Activated T-cell treated with anti-CD3 and anti-CD28 coated beads, Interleukin-2, amount 50 U/mL, for 48 hours (primary cell): ENCODE measurements around the gene TFB1M.

ENCODE experiments used
- DNase-seq, 2 experiments: peaks; one replicate each; pipeline ENCODE4 v3.0.0-alpha.2; 2020

Gene TFB1M

DNA sequence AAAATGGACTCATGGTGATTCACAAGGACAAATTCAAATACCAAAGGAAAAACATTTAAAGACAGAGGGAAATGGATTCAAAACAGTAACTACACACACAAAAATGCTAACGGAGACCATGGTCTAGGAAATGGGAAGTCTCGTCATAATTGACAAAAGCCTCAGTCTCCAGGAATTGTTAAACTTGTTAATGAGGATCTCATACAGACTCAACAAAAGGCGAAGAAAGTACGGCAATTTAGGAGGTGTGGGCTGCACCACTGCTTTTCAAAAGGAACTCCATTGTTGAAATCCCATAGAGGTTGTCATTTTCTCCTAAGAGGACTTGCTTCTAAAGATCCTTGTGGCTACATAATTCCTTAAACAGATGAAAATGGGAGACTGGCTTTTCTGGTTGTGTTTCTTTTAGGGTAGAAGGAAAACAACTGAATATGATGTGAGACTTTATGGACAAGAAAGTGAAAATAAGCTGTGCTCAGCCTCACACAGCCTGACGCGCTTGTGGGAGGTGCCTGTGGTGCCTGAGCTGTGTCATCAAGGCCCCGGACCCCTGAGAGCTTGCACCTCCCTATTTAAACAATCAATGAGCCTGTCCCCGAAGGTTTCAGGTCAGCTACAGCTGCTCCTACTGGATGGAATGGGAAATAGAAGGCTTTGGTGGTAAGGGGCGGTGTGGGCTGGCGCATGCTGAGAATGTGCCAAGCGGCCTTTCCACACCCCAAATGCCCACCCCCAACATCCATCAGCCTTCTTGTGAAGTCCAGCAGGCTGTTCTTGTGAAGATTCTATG lies 53.0 kb downstream of the TFB1M start:
- no peak for DNase-seq

DNA sequence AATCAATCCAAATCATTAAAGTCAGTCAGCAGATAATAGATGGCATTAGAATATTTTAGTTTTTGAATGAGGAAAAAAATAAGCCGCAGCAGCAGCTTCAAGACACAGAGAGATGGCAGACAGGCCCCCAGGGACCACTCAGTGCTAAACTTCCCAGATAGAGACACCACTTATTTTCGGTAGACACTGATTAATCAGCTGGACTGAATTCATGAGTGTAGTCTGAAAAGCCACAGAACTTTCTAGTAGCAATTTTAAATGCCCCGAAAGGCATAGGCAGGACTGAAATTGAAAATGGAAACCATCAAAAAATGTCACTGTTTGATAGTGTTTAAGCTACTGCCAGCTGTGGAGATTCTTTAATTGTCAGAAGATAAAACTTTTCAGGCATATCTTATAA lies 53.6 kb downstream of the TFB1M start:
- no peak for DNase-seq

GRCh38 chr6:155259897-155260296 lies 54.4 kb downstream of the TFB1M start:
- no peak for DNase-seq

DNA sequence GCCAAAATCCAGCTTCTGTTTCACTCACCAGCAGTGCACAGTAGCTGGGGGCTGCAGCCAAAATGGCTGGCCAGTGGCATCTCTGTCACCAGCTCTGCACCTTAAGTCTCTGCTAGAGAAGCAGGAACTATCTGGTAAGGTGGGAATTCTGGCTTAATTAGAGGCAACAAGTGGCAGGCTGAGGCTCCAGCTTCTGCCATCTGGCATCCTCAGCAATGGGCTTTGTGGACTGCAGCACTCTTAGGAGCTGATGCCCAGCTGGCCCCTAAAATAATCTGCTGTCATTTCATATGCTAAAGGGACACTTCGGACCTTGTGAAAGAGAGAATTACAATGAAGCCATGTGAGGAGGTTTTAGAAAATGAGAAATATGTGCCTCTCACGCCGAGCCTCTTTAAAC lies 55.1 kb downstream of the TFB1M start:
- no peak for DNase-seq

DNA sequence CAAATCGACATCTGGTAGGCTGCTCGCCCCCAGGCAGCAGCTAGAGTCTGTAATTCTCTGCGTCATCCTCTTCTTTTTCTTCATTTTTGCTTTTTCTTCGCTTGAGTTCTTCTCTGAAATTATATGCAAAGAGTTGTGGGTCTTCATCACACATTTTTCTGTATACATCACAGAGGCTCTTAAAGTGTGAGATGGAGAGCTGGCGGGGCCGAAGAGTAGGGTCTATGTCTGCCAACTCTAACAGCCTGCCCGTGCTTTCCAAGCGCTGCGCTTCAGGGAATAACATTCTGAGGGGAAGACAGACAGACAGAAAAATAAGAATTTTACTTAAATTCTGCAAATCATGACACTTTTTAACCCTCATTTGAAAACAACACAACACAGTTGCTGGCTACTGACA lies 56.5 kb downstream of the TFB1M start:
- DNase-seq = no peak

- no peak for DNase-seq
Measured at GRCh38 chr6:155256122-155256795, 58.0 kb downstream of the TFB1M start.

GRCh38 chr6:155254139-155254538 lies 60.1 kb downstream of the TFB1M start:
- no peak for DNase-seq

GRCh38 chr6:155253337-155253736 lies 60.9 kb downstream of the TFB1M start:
- DNase-seq = no peak

DNA sequence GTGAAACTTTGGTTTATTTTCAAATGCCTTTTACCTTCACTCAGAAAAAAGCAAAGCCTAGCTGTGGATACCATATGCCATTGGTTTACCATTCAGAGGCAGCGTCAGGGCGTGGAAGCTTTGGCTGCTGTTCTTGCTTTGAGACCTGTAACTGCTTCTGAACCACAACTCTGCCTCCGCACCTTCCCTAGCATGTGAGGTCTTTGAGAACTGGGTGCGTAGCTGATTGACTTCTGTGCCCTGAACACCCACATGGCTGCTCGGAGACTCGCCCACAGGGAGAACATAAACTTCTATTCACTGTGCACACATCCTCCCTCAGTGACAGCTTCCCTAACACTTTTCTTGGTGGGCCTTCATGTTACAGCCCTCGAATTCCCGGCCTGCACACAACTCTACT lies 61.7 kb downstream of the TFB1M start:
- no peak for DNase-seq

DNA sequence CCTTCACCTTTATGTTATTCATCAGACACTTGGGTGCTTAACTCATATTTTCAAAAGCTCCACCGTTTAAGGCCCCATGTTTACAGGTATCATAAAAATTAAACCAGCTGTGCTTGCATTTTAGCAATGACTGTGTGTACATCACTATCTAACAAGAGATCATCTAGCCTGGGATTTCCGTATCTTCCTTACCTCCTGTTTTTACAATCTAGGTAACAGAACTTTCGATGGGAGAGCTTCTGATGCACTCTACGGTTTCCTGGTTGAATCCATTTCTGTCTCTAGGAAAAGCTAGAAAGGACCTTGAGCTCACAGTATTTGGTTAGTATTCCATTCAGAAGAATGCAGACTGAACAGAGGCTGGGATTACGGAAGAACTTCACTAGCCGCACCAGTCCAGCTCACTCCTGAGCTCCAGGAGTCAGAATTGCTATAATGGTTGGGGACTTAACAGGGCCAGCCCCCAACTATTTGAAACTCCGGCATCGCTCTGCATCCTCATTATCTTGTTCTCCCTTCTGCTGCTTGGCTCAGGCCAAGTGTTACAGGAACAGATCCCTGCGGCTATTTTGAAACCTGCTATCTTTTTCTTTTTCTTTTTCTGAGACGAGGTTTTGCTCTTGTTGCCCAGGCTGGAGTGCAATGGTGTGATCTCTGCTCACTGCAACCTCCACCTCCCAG lies 63.4 kb downstream of the TFB1M start:
- DNase-seq = no peak

GRCh38 chr6:155248008-155249001 lies 66.0 kb downstream of the TFB1M start:
- peak; percentile 31 to 42 for DNase-seq

DNA sequence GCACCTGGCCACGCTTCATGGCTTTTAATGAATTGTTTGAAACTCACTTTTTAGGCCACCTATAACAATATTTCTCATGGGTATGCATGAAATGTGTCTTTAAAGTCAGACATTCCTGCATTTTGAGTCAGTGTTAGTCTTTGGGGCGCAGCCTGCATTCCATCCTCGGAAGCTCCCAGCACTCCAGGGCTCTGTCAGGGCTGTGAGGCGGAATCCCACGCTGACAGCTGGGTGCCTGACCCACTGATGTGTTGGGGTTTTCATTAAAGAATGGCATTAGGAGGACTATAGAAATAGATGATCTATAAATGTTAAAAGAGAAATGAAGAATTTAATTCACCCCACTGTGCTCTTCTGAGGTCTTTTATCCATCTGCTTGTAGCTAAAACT lies 66.7 kb downstream of the TFB1M start:
- DNase-seq = no peak

DNA sequence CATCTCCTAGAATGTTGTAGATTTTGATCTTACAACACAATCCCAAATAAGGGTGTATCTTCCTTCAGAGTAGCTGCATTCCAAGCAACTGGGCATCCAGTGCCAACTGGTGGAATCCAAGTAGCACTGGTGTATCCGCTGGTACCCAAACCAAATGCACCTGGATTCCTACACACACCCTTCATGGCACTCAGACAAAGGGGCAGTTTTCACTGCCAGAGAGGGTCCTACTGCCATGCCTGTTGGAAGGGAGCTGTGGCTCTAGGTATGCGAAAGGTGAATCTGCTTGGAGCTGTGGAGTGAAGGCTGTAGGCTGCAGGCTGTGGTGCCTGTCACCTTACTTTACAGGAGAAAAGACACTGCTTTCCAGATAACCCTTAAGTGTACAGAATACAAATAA lies 67.5 kb downstream of the TFB1M start:
- no peak for DNase-seq

DNA sequence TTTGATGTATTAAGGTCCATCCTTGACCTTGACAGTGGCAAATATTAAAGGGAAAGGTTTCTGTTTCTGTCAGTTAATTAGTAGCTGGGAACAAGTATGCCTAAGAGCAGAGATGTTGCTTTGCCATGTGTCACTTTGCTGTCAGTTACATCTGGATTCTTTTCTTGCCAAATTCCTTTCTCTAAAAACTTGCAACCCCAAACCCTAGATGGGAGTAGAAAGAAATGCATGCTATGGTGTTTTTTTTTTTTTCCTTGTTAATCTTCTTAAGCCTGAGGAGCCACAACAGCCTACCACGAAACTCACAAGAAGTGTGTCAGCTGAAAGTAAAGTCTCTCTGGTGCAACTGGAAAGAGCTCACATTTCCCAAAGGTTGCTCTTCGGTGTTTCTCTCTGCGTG lies 68.5 kb downstream of the TFB1M start:
- DNase-seq = no peak

DNA sequence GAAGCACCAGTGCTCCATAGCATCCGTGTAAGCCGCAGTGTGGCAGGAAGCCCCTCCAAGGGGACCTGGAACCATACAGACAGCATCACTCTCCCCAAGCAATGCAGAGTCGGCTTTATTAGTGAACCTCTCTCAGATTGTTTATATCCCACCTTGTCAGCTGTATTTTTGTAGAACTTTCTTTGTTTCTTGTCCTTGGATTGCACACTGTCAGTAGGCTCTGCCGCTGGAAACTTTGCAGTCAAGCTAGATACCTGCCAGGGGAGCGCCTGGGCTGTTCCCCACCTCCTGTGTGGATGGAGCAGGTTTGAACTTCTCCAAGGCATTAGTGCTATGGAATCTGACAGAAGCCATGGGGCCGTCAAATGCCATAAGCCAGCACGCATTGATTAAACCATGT lies 69.1 kb downstream of the TFB1M start:
- no peak for DNase-seq

- DNase-seq = no peak
Measured at GRCh38 chr6:155244434-155244833, 69.8 kb downstream of the TFB1M start.

- no peak for DNase-seq
Measured at GRCh38 chr6:155241966-155242365, 72.3 kb downstream of the TFB1M start.

GRCh38 chr6:155240905-155241600 lies 73.2 kb downstream of the TFB1M start:
- DNase-seq = no peak

DNA sequence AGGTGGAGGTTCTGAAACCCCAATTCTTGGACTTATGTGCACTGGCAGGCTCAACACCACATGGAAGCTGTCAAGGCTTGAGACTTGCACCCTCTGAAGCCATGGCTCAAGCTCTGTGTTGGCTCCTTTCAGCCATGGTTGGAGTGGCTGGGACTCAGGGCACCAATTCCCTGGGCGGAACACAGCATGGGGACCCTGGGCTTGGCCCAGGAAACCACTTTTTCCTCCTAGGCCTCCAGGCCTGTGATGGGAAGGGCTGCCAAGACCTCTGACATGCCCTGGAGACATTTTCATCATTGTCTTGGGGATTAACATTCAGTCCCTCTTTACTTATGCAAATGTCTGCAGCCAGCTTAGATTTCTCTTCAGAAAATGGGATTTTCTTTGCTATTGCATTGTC lies 76.7 kb downstream of the TFB1M start:
- no peak for DNase-seq

GRCh38 chr6:155235087-155235486 lies 79.2 kb downstream of the TFB1M start:
- DNase-seq = no peak

DNA sequence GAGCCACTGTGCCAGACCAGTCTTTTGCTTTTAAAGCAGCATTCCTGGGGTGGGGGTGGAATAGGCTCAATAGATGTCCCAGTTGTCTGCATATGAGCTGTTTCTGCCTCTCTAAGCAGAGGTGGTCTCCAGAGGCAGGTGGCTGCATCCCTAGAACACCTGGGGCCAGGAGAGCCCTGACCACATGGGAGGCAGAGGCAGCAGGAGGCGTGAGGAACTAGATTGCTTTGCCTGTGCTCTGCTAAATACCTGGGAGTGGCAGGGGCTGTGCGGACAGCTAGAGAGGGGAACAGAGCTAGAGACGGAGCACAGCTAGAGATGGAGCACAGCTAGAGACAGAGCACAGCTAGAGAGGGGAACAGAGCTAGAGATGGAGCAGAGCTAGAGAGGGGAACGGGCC lies 79.6 kb downstream of the TFB1M start:
- no peak for DNase-seq

- DNase-seq = no peak
Measured at GRCh38 chr6:155234167-155234566, 80.1 kb downstream of the TFB1M start.
